ENCODE results near the gene CWF19L2. TPM values are rescaled to one million over a fixed set of nuclear protein-coding genes. Genes with fewer than 3 reads are reported as not detected.

Gene CWF19L2
- total and polyA plus RNA-seq, 2 of the 8 experiments (the other 6 are each of a cell fraction or from before 2014, with no cell fraction given): 2.2 to 16.6 TPM

DNA sequence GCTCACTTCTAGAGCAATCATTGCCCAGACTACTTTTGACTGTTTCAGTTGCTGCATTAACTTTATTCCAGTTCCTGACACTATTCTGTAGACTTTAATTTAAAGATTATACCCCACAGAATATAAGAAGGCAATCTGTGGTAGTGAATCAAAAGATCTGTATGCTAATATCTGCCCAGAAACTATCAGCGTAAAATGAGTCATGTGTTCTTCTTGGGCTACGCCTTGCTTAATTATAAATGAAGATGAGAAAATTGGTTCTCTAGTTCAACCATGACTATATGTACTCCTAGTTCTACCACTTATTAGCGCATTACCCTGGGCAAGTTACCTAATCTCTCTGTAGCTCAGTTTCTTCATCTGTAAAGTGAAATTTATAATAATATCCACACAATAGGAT, 128.5 kb downstream of the CWF19L2 start:
- Histone ChIP-seq H2AK5ac (ENCODE audit: low read depth, low read length) (no peak overlapping the region), H2BK120ac (replicated peaks; ENCODE audit: low read depth, low read length) (no peak overlapping the region), H4K20me1 (replicated peaks in 1 of 2; ENCODE audit: control insufficient read depth in 1 of 2, insufficient read depth in 2 of 2, low read length in 2 of 2) (no peaks in the 10 kb centered on the region), H2BK5ac (ENCODE audit: low read depth, low read length) (no peak overlapping the region), H4K8ac (ENCODE audit: extremely low read depth, insufficient read depth, low read length) (no peak overlapping the region), H3K4me3 (ENCODE audit: extremely low read depth in 1 of 4, insufficient read depth in 2 of 4, low read depth in 3 of 4, low read length in 4 of 4) (no peak overlapping the region), H3K27me3 (replicated peaks in 1 of 4; ENCODE audit: control insufficient read depth in 3 of 4, extremely low read depth in 1 of 4, insufficient read depth in 3 of 4, low read length in 3 of 4) (no peaks in the 10 kb centered on the region), H3K56ac (replicated peaks; ENCODE audit: insufficient read length, low read depth, low read length) (no peak overlapping the region), H2BK15ac (ENCODE audit: low read length) (no peak overlapping the region), H3K4ac (replicated peaks; ENCODE audit: insufficient read length, low read depth, low read length) (no peak overlapping the region), H3K18ac (ENCODE audit: extremely low read depth, low read length) (no peak overlapping the region), H3K79me2 (ENCODE audit: control insufficient read depth in 1 of 2, insufficient read depth in 2 of 2, low read length in 2 of 2) (no peaks in the 10 kb centered on the region), H3K14ac (ENCODE audit: insufficient read length) (no peak overlapping the region), H3K27ac (ENCODE audit: low read depth, low read length) (no peak overlapping the region), H3K4me1 (replicated peaks in 1 of 4; ENCODE audit: control insufficient read depth in 3 of 4, insufficient read depth in 4 of 4, low read length in 3 of 4) (no peaks in the 10 kb centered on the region), H2AFZ (ENCODE audit: low read length) (no peak overlapping the region), H2BK20ac (ENCODE audit: low read length) (no peak overlapping the region), H3K23me2 (ENCODE audit: low read depth, low read length) (no peaks in the 10 kb centered on the region), H3K9me3 (ENCODE audit: insufficient read depth in 2 of 2, low read depth in 1 of 2, low read length in 1 of 2) (no peaks in the 10 kb centered on the region), H2BK12ac (ENCODE audit: low read depth, low read length) (no peak overlapping the region), H3K4me2 (ENCODE audit: insufficient read depth in 1 of 2, low read depth in 2 of 2, low read length in 2 of 2) (no peak overlapping the region), H3K23ac (ENCODE audit: insufficient read length) (no peak overlapping the region), H4K91ac (replicated peaks; ENCODE audit: insufficient read length, low read length) (no peak overlapping the region), H3K9ac (replicated peaks in 1 of 4; ENCODE audit: extremely low read depth in 1 of 4, low read depth in 3 of 4, low read length in 3 of 4) (no peak overlapping the region), H3K36me3 (ENCODE audit: control insufficient read depth in 2 of 4, insufficient read depth in 4 of 4, low read length in 3 of 4) (peaks cover 0 to 6% (median 1%) of the 10 kb centered on the region in 4 experiments; a peak in 3 of 8 replicates), H4K5ac (ENCODE audit: insufficient read length, low read depth, low read length) (no peak overlapping the region), H3K79me1 (ENCODE audit: low read depth, low read length) (no peaks in the 10 kb centered on the region)
- ChIA-PET CTCF (ENCODE audit: partially characterized antibody) (no interaction called here), POLR2A (ENCODE audit: partially characterized antibody) (no interaction called here)
- TF ChIP-seq KDM5A (IDR thresholded peaks at IDR 0.05; ENCODE audit: low read length): no peak
- no peak for TF ChIP-seq JUND (IDR thresholded peaks at IDR 0.05; ENCODE audit: low read length)
- no peak for TF ChIP-seq TBP (IDR thresholded peaks at IDR 0.05; ENCODE audit: low read depth, low read length)
- no peak for TF ChIP-seq KDM1A (IDR thresholded peaks at IDR 0.05; ENCODE audit: borderline replicate concordance, low read length)
- no peak for TF ChIP-seq MAFK (IDR thresholded peaks at IDR 0.05; ENCODE audit: low read depth, low read length)
- no peak for TF ChIP-seq SP4 (IDR thresholded peaks at IDR 0.05; ENCODE audit: low read length)
- TF ChIP-seq, protein P1, sequence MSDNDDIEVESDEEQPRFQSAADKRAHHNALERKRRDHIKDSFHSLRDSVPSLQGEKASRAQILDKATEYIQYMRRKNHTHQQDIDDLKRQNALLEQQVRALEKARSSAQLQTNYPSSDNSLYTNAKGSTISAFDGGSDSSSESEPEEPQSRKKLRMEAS (IDR thresholded peaks at IDR 0.05): no peak
- no peak for TF ChIP-seq CTBP2 (IDR thresholded peaks at IDR 0.05; ENCODE audit: borderline replicate concordance, insufficient read depth, insufficient read length, low read length)
- no peak for TF ChIP-seq JUN (IDR thresholded peaks at IDR 0.05; ENCODE audit: low read depth, low read length)
- TF ChIP-seq PHF8 (conservative IDR thresholded peaks at IDR 0.05; ENCODE audit: low read depth, low read length): no peak
- TF ChIP-seq BRCA1 (IDR thresholded peaks at IDR 0.05; ENCODE audit: low read depth, low read length): no peak
- TF ChIP-seq SRF (IDR thresholded peaks at IDR 0.05; ENCODE audit: low read depth, low read length): no peak
- TF ChIP-seq POLR2A (IDR thresholded peaks at IDR 0.05; ENCODE audit: control extremely low read depth in 1 of 2, low read depth in 2 of 2, low read length in 2 of 2): no peak
- no peak for TF ChIP-seq BACH1 (IDR thresholded peaks at IDR 0.05; ENCODE audit: low read length)
- TF ChIP-seq GABPA (IDR thresholded peaks at IDR 0.05; ENCODE audit: borderline replicate concordance, insufficient read depth, low read length): no peak
- 97% methylated on average over 3 of the region's 3 CpGs; no CpG with 5 or more reads in 1 of the 2 experiments for WGBS, 2 experiments (ENCODE audit: extremely low coverage in 1 of 2, insufficient coverage in 1 of 2, insufficient read length in 1 of 2, insufficient replicate concordance in 2 of 2, low coverage in 1 of 2, low lambda C conversion rate in 2 of 2, missing lambda C conversion rate in 1 of 2)
- DNase-seq (ENCODE audit: low read depth in 1 of 2, low spot score in 2 of 2) (no peak), FAIRE-seq (no peak)
